ENCODE measurements around the gene LIN54. TPM values are rescaled to one million over a fixed set of nuclear protein-coding genes. Genes with fewer than 3 reads are reported as not detected.
"Not testable (repeated sequence)": the region's sequence is repeated elsewhere in the genome, so short reads cannot be mapped to it uniquely, and the experiment has no call there.

The LIN54 gene
- total RNA-seq, 2 donors from 2014 or later = 25.8 to 27.9 TPM

GRCh38 chr4:82954212-82954611, 56.4 kb downstream of the LIN54 start:
- H3K36me3 Mint-ChIP-seq (ENCODE audit: insufficient read depth in 2 of 2) = peaks cover 2 to 18% of the 10 kb centered on the region in 2 donors
- ATAC-seq (replicated peaks in 1 of 2) (no peak), DNase-seq (no peak)
- H3K27me3 Mint-ChIP-seq (ENCODE audit: low read depth) = no peaks in the 10 kb centered on the region
- no peak overlapping the region for H3K4me3 Mint-ChIP-seq
- no peak overlapping the region for H3K27ac Mint-ChIP-seq
- H3K9me3 Mint-ChIP-seq = no peaks in the 10 kb centered on the region
- H3K4me1 Mint-ChIP-seq (ENCODE audit: low read depth) = peaks cover 13% of the 10 kb centered on the region

- H3K4me1 Mint-ChIP-seq (ENCODE audit: low read depth) = no peaks in the 10 kb centered on the region
- no peaks in the 10 kb centered on the region for H3K27me3 Mint-ChIP-seq (ENCODE audit: low read depth)
- H3K4me3 Mint-ChIP-seq = no peak overlapping the region
- peaks cover 2 to 14% of the 10 kb centered on the region in 2 donors for H3K36me3 Mint-ChIP-seq (ENCODE audit: insufficient read depth in 2 of 2)
- no peaks in the 10 kb centered on the region for H3K9me3 Mint-ChIP-seq
- no peak for DNase-seq
- no peak overlapping the region for H3K27ac Mint-ChIP-seq
- no peak for ATAC-seq (replicated peaks in 1 of 2)
Measured at GRCh38 chr4:82951196-82951595, 59.4 kb downstream of the LIN54 start.

DNA sequence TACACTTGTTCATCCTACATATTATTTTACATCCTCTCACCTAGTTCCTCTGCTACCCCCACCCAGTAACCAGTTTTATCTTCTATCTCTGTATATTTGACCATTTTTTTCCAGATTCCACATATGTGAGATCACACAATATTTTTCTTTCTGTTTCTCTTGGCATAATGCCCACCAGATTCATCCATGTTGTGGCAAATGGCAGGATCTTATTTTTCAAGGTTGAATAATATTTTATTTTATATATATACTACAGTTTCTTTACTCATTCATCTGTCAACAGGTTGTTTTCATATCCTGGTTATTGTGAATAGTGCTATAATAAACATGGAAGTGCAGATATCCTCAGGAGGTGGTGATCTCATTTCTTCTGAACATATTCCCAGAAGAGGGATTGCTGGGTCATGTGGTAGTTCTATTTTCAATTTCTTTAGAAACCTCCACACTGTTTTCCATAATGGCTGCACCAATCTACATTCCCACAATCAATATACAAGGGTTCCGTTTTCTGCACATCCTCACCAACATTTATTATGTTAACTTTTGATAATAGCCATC, 61.9 kb downstream of the LIN54 start:
- Mint-ChIP-seq H3K27me3 (ENCODE audit: low read depth) (no peaks in the 10 kb centered on the region), H3K4me3 (no peak overlapping the region), H3K4me1 (ENCODE audit: low read depth) (no peaks in the 10 kb centered on the region), H3K27ac (no peak overlapping the region), H3K9me3 (no peaks in the 10 kb centered on the region), H3K36me3 (ENCODE audit: insufficient read depth in 2 of 2) (peaks cover 2 to 14% of the 10 kb centered on the region in 2 donors)
- DNase-seq = no peak
- no peak for ATAC-seq (replicated peaks in 1 of 2)

- peaks cover 4 to 15% of the 10 kb centered on the region in 2 donors for H3K36me3 Mint-ChIP-seq (ENCODE audit: insufficient read depth in 2 of 2)
- H3K4me1 Mint-ChIP-seq (ENCODE audit: low read depth) = no peaks in the 10 kb centered on the region
- no peak for DNase-seq
- H3K4me3 Mint-ChIP-seq = no peak overlapping the region
- H3K27ac Mint-ChIP-seq = no peak overlapping the region
- H3K9me3 Mint-ChIP-seq = no peaks in the 10 kb centered on the region
- no peaks in the 10 kb centered on the region for H3K27me3 Mint-ChIP-seq (ENCODE audit: low read depth)
- ATAC-seq (replicated peaks in 1 of 2) = no peak
Measured at GRCh38 chr4:82947498-82947897, 63.1 kb downstream of the LIN54 start.

GRCh38 chr4:82939414-82939813, 71.2 kb downstream of the LIN54 start:
- no peaks in the 10 kb centered on the region for H3K9me3 Mint-ChIP-seq
- DNase-seq (no peak), ATAC-seq (replicated peaks in 1 of 2) (no peak)
- no peaks in the 10 kb centered on the region for H3K4me1 Mint-ChIP-seq (ENCODE audit: low read depth)
- H3K4me3 Mint-ChIP-seq = no peak overlapping the region
- no peaks in the 10 kb centered on the region for H3K27me3 Mint-ChIP-seq (ENCODE audit: low read depth)
- H3K27ac Mint-ChIP-seq = no peak overlapping the region
- peaks cover 7 to 33% of the 10 kb centered on the region in 2 donors for H3K36me3 Mint-ChIP-seq (ENCODE audit: insufficient read depth in 2 of 2)

DNA sequence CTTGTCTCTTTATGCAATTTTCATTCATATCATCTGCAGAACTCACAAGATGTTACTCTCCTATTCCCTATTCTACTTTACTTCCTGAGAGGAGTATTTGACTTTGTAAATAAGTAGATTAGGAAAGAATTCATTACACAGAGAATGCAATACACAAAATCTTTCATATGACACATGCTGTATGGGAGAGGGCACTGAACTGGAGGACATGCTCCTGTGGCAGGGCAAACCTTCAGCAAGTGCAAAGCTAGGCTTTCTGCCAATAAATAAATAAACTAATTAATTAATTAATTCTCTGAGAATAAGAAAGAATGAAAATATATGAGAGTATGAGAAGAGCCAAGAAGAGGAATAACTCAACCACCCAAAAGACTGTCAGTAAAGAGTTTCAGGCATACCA, 76.2 kb downstream of the LIN54 start:
- no peaks in the 10 kb centered on the region for H3K27me3 Mint-ChIP-seq (ENCODE audit: low read depth)
- peaks cover 5 to 33% of the 10 kb centered on the region in 2 donors for H3K36me3 Mint-ChIP-seq (ENCODE audit: insufficient read depth in 2 of 2)
- H3K4me1 Mint-ChIP-seq (ENCODE audit: low read depth) = no peaks in the 10 kb centered on the region
- H3K27ac Mint-ChIP-seq = no peak overlapping the region
- no peak for ATAC-seq (replicated peaks in 1 of 2)
- H3K4me3 Mint-ChIP-seq = no peak overlapping the region
- DNase-seq = no peak
- no peaks in the 10 kb centered on the region for H3K9me3 Mint-ChIP-seq

GRCh38 chr4:82930848-82931755, 79.5 kb downstream of the LIN54 start:
- no peaks in the 10 kb centered on the region for H3K27me3 Mint-ChIP-seq (ENCODE audit: low read depth)
- no peak for ATAC-seq (replicated peaks in 1 of 2)

DNA sequence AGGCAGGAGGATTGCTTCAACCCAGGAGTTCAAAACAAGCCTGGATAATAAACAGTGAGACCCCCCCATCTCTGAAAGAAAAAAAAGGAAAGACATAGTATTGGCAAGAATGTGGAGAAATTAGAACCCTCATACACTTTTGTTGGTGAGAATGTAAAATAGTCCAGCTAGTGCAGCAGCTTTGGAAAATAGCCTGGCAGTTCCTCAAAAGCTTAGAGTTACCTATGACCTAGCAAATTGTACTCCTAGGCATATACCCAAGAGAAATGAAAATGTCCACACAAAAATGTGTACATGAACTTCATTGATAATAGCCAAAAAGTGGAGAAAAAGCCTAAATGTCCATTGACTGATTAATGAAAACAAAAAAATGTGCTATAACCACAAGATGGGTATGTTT, 88.8 kb downstream of the LIN54 start:
- Mint-ChIP-seq H3K4me1 (ENCODE audit: low read depth) (peaks cover 5% of the 10 kb centered on the region), H3K27me3 (ENCODE audit: low read depth) (no peaks in the 10 kb centered on the region), H3K36me3 (ENCODE audit: insufficient read depth in 2 of 2) (peaks cover 0 to 1% of the 10 kb centered on the region in 2 donors), H3K27ac (no peak overlapping the region), H3K9me3 (no peaks in the 10 kb centered on the region), H3K4me3 (no peak overlapping the region)
- DNase-seq = no peak
- no peak for ATAC-seq (replicated peaks in 1 of 2)

More at GRCh38 chr4:82930848-82931755, 79.5 kb downstream of the LIN54 start:
- DNase-seq = no peak
- H3K4me1 Mint-ChIP-seq (ENCODE audit: low read depth) = no peaks in the 10 kb centered on the region
- peaks cover 9 to 27% of the 10 kb centered on the region in 2 donors for H3K36me3 Mint-ChIP-seq (ENCODE audit: insufficient read depth in 2 of 2)
- no peak overlapping the region for H3K4me3 Mint-ChIP-seq
- H3K9me3 Mint-ChIP-seq = no peaks in the 10 kb centered on the region
- no peak overlapping the region for H3K27ac Mint-ChIP-seq

DNA sequence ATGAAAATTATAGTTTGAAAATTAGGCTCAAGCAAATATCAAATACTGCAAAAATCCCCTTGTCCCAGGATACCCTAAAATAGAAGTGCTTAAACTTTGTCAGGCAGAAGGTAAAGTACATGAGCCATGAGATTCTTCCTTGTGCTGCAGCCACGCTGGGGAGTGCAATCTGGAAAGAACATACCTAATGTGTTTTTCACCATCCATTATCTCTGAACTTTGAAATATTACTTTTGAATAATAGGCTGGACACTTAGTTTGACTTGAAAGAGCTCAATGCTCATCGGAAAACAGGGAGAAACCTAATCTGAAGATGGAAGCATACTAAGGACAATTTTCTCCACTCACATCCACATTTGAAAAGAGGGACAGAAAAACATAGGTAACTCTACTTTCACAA, 91.2 kb downstream of the LIN54 start:
- Mint-ChIP-seq H3K4me3 (no peak overlapping the region), H3K4me1 (ENCODE audit: low read depth) (peaks cover 5% of the 10 kb centered on the region), H3K27me3 (ENCODE audit: low read depth) (no peaks in the 10 kb centered on the region), H3K27ac (no peak overlapping the region), H3K36me3 (ENCODE audit: insufficient read depth in 2 of 2) (peaks cover 0 to 3% of the 10 kb centered on the region in 2 donors), H3K9me3 (no peaks in the 10 kb centered on the region)
- no peak for DNase-seq
- no peak for ATAC-seq (replicated peaks in 1 of 2)

GRCh38 chr4:82918091-82918490, 92.5 kb downstream of the LIN54 start:
- no peaks in the 10 kb centered on the region for H3K9me3 Mint-ChIP-seq
- no peak overlapping the region for H3K4me3 Mint-ChIP-seq
- DNase-seq = no peak
- no peak for ATAC-seq (replicated peaks in 1 of 2)
- no peak overlapping the region for H3K27ac Mint-ChIP-seq
- H3K36me3 Mint-ChIP-seq (ENCODE audit: insufficient read depth in 2 of 2) = peaks cover 0 to 4% of the 10 kb centered on the region in 2 donors
- no peaks in the 10 kb centered on the region for H3K27me3 Mint-ChIP-seq (ENCODE audit: low read depth)
- peaks cover 2% of the 10 kb centered on the region for H3K4me1 Mint-ChIP-seq (ENCODE audit: low read depth)

- not testable (repeated sequence) for DNase-seq; H3K9me3 Mint-ChIP-seq; H3K4me1 Mint-ChIP-seq (ENCODE audit: low read depth); ATAC-seq (replicated peaks in 1 of 2); H3K36me3 Mint-ChIP-seq (ENCODE audit: insufficient read depth in 2 of 2); H3K27me3 Mint-ChIP-seq (ENCODE audit: low read depth); H3K27ac Mint-ChIP-seq; H3K4me3 Mint-ChIP-seq
Measured at GRCh38 chr4:82913968-82914367, 96.7 kb downstream of the LIN54 start.

DNA sequence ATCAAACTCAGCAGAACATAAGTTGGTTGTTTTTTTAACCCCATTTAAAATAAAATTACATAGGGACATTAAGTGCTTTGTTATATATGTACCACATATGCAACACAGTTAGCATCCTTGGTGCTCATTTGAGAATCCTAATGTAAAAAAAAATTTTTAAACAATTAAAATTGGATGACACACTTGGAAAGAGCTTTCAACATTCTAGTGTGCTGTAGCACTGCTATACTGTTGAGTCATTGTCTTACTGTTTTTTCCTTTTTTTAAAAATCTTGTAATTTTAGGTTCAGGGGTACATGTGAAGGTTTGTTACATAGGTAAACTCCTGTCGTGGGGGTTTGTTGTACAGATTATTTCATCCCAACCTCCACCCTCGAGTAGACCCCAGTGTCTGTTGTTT, 97.3 kb downstream of the LIN54 start:
- DNase-seq = no peak
- no peak for ATAC-seq (replicated peaks in 1 of 2)

DNA sequence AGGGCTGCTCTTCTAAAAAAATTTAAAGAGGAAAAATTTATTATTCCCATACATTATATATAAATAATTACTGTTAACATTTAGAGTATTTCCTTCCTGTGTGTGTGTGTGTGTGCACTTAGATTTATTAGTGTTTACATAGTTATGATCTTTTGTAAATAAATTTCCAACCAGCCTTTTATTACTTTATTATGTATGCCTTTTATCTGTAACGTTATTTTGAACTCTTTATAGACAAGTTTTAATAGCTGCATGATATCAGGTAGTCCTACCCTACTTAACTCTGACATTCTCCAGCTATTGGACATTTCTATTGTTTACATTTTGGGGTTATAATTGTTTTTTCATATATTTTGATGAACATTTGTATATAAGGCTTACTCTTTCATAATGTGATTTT, 101.3 kb downstream of the LIN54 start:
- peaks cover 0 to 2% of the 10 kb centered on the region in 2 donors for H3K36me3 Mint-ChIP-seq (ENCODE audit: insufficient read depth in 2 of 2)
- DNase-seq = no peak
- no peak overlapping the region for H3K27ac Mint-ChIP-seq
- H3K4me3 Mint-ChIP-seq = no peak overlapping the region
- no peak for ATAC-seq (replicated peaks in 1 of 2)
- H3K27me3 Mint-ChIP-seq (ENCODE audit: low read depth) = no peaks in the 10 kb centered on the region
- H3K4me1 Mint-ChIP-seq (ENCODE audit: low read depth) = peaks cover 26% of the 10 kb centered on the region
- no peaks in the 10 kb centered on the region for H3K9me3 Mint-ChIP-seq

More for the DNA sequence above, 97.3 kb downstream of the LIN54 start:
- Mint-ChIP-seq H3K9me3 (no peaks in the 10 kb centered on the region), H3K4me1 (ENCODE audit: low read depth) (no peaks in the 10 kb centered on the region), H3K4me3 (no peak overlapping the region), H3K27ac (no peak overlapping the region), H3K36me3 (ENCODE audit: insufficient read depth in 2 of 2) (peaks cover 0 to 5% of the 10 kb centered on the region in 2 donors), H3K27me3 (ENCODE audit: low read depth) (no peaks in the 10 kb centered on the region)
